ENCODE data around the gene MATK.
"Not testable (repeated sequence)": the region's sequence is repeated elsewhere in the genome, so short reads cannot be mapped to it uniquely, and the experiment has no call there.

The MATK gene

GRCh38 chr19:3816566-3817218, 30.5 kb upstream of the MATK start:
- no peak overlapping the region for H3K27ac ChIP-seq
- no peak for DNase-seq (ENCODE audit: low read depth, low spot score)

GRCh38 chr19:3816148-3816547, 30.0 kb upstream of the MATK start:
- H3K27ac ChIP-seq; DNase-seq (ENCODE audit: low read depth, low spot score): not testable (repeated sequence)

GRCh38 chr19:3814648-3815047, 28.5 kb upstream of the MATK start:
- H3K27ac ChIP-seq: no peak overlapping the region

GRCh38 chr19:3813473-3814392, 27.6 kb upstream of the MATK start:
- DNase-seq (ENCODE audit: low read depth, low spot score): no peak
- no peak overlapping the region for H3K27ac ChIP-seq

More at GRCh38 chr19:3814648-3815047, 28.5 kb upstream of the MATK start:
- no peak for DNase-seq (ENCODE audit: low read depth, low spot score)

GRCh38 chr19:3810708-3811355, 24.7 kb upstream of the MATK start:
- H3K27ac ChIP-seq: no peak overlapping the region
- no peak for DNase-seq (ENCODE audit: low read depth, low spot score)

- H3K27ac ChIP-seq: no peak overlapping the region
- DNase-seq (ENCODE audit: low read depth, low spot score): no peak
Measured at GRCh38 chr19:3809881-3810707, 23.9 kb upstream of the MATK start.

GRCh38 chr19:3808420-3809143, 22.4 kb upstream of the MATK start:
- H3K27ac ChIP-seq: no peak overlapping the region
- no peak for DNase-seq (ENCODE audit: low read depth, low spot score)

GRCh38 chr19:3807574-3808354, 21.6 kb upstream of the MATK start:
- DNase-seq (ENCODE audit: low read depth, low spot score): no peak
- H3K27ac ChIP-seq: no peak overlapping the region

- no peak for DNase-seq (ENCODE audit: low read depth, low spot score)
- H3K27ac ChIP-seq: no peak overlapping the region
Measured at GRCh38 chr19:3807131-3807480, 20.9 kb upstream of the MATK start.

- DNase-seq (ENCODE audit: low read depth, low spot score): no peak
- H3K27ac ChIP-seq: no peak overlapping the region
Measured at GRCh38 chr19:3805859-3806258, 19.7 kb upstream of the MATK start.

- no peak overlapping the region for H3K27ac ChIP-seq
Measured at GRCh38 chr19:3804429-3804828, 18.2 kb upstream of the MATK start.

GRCh38 chr19:3803986-3804385, 17.8 kb upstream of the MATK start:
- DNase-seq (ENCODE audit: low read depth, low spot score): no peak
- H3K27ac ChIP-seq: no peak overlapping the region

More at GRCh38 chr19:3804429-3804828, 18.2 kb upstream of the MATK start:
- DNase-seq (ENCODE audit: low read depth, low spot score): no peak

GRCh38 chr19:3803114-3803888, 17.1 kb upstream of the MATK start:
- DNase-seq (ENCODE audit: low read depth, low spot score): no peak
- H3K27ac ChIP-seq: no peak overlapping the region

GRCh38 chr19:3801412-3802096, 15.4 kb upstream of the MATK start:
- no peak overlapping the region for H3K27ac ChIP-seq
- no peak for DNase-seq (ENCODE audit: low read depth, low spot score)

GRCh38 chr19:3800996-3801395, 14.8 kb upstream of the MATK start:
- DNase-seq (ENCODE audit: low read depth, low spot score): no peak
- no peak overlapping the region for H3K27ac ChIP-seq

GRCh38 chr19:3798137-3798536, 12.0 kb upstream of the MATK start:
- H3K27ac ChIP-seq: no peak overlapping the region
- DNase-seq (ENCODE audit: low read depth, low spot score): no peak

- H3K27ac ChIP-seq: no peak overlapping the region
Measured at GRCh38 chr19:3796358-3796757, 10.2 kb upstream of the MATK start.

GRCh38 chr19:3793799-3794198, 7.6 kb upstream of the MATK start:
- H3K27ac ChIP-seq: no peak overlapping the region
- no peak for DNase-seq (ENCODE audit: low read depth, low spot score)

More at GRCh38 chr19:3796358-3796757, 10.2 kb upstream of the MATK start:
- no peak for DNase-seq (ENCODE audit: low read depth, low spot score)
